EH (cell line): Measurements from ENCODE around the gene NAALAD2.
A peak's percentile ranks its signal among the peaks of the same experiment; 100 is the strongest.
"Not testable (repeated sequence)": the region's sequence is repeated elsewhere in the genome, so short reads cannot be mapped to it uniquely, and the experiment has no call there.

Experiments used
- DNase-seq: peaks from one replicate; pipeline ENCODE4 v3.0.0-alpha.2; 2015; ENCODE audit warnings: low read depth

Gene NAALAD2

DNA sequence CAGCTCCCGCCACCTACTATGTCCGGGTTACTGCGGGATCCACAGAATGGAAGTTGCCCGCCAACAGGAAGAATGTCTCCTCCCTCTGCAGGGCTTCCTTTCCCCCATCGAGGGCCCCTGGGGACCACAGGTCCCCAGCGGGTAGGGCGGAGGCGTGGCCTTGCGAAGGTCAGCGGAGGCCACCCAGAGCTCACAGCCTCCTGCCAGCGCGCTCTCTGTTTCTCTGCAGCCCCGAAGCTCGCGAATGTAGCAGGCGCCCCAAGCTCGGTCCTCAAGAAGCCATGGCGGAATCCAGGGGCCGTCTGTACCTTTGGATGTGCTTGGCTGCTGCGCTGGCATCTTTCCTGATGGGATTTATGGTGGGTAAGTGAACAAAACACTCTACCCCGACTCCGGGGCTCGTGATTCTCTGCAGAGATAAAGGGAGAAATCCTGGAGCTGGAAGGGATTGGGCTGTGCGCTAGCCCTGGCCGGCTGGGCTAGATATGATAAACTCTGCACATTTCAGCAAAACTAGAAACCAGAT is at the start of gene NAALAD2:
Gene NAALAD2, plus strand, starts transcription at position 186 of the 526 bp plus-strand sequence. Its CDS starts 96 bp downstream, at position 282.
- peak; percentile 27 for DNase-seq

GRCh38 chr11:90085650-90086049 is 48.8 kb upstream of the NAALAD2 start, which contains the start of gene UBTFL1:
Gene UBTFL1 (plus strand): TSS chr11:90085950. CDS start chr11:90085950, 0 bp downstream.
- DNase-seq: not testable (repeated sequence)

DNA sequence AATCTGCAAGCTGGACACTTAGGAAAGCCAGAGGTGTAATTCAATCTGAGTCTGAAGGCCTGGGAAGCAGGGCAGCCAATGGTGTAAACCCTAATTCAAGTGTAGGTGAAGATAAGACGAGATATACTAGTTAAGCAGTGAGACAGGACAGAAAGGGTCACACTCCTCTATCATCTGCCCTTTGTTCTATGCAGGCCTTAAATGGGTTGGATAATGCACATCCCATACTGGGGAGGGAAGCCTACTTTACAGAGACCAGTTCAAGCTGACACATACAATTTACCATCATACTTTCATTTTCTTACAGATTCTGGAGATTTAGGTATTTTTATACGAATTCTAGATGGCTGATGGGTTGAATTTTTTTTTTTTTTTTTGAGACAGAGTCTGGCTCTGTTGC is 45.7 kb upstream of the NAALAD2 start:
- not testable (repeated sequence) for DNase-seq

DNA sequence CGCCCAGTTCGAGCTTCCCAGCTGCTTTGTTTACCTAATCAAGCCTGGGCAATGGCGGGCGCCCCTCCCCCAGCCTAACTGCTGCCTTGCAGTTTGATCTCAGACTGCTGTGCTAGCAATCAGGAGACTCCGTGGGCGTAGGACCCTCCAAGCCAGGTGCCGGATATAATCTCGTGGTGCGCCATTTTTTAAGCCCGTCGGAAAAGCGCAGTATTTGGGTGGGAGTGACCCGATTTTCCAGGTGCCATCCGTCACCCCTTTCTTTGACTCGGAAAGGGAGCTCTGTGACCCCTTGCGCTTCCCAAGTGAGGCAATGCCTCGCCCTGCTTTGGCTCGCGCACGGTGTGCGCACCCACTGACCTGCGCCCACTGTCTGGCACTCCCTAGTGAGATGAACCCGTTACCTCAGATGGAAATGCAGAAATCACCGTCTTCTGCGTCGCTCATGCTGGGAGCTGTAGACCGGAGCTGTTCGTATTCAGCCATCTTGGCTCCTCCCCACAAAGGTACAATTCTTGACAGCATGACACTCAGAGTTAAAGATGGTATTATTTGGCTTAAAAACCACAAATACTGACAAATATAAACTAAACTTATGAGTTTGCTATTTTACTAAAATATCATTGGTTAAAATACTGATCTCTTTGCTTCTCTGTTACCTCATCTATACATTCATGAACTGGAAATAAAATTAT is 39.1 kb upstream of the NAALAD2 start:
- not testable (repeated sequence) for DNase-seq

DNA sequence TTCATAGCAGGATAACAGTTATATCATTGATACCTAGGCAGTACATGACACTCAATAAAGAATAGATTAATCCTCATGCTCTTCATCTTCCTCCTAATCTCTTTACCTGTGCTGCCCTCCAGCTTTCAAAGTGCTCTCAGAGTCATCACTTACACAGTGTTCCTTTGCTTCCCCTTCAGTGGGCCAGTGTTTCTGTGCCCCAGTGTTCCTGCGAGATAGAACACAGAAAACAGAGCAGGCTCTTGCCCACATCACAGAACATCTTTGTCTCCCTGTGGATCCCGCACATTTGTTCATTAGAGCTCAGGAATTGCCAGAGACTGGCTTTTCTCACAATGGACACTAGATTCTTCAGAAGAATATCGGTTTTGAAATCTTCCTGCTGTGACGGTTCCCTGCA is 36.2 kb upstream of the NAALAD2 start:
- not testable (repeated sequence) for DNase-seq

GRCh38 chr11:90100431-90100830 is 34.0 kb upstream of the NAALAD2 start:
- DNase-seq: no peak

GRCh38 chr11:90113541-90113940 is 20.9 kb upstream of the NAALAD2 start:
- DNase-seq: no peak

DNA sequence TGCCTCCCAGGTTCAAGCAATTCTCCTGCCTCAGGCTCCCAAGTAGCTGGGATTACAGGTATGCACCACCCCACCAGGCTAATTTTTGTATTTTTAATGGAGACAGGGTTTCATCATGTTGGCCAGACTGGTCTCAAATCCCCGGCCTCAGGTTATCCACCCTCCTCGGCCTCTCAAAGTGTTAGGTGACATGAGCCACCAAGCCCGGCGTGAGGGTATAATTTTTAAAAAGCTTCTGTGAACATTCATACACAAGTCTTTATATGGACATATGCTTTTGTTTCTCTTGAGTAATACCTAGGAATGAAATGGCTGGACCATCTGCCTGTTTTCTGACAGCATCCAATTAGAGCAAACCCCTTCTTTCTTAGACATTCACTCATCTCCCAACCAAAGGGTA is 14.3 kb upstream of the NAALAD2 start:
- no peak for DNase-seq

DNA sequence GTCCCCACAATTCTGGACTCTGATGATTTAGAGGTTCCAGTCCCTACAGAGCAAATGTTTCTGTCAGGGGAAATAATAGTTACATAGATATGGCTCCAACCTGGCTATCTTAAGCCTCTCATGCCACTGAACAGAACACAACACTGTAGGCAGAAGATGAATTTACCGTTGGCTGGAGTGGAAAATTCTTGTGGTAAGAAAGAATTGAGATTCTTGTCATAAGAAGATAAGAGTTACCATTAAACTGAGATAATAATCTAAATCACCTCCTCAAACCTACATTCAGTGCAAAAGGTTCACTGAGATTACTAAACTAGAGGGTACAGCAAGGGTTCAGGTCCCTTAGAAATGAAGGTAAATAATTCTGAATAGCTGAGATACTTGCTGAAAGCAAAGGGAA is 10.1 kb upstream of the NAALAD2 start:
- DNase-seq: no peak

DNA sequence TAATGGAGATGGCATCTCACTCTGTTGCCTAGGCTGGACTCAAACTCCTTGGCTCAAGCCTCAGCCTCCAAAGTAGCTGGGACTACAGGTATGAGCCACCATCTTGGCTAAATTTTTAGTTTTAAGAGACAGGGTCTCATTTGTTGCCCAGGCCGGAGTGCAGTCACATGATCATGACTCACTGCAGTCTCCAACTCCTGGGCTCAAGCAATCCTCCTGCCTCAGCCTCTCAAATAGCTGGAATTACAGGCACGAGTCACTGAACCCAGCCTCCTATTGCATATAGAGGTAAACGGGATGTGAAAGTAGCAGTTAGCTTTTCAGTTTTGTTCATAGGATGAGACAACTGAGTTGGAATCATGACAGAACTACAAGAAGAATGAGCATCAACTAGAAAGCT is 9.5 kb upstream of the NAALAD2 start:
- DNase-seq: no peak

DNA sequence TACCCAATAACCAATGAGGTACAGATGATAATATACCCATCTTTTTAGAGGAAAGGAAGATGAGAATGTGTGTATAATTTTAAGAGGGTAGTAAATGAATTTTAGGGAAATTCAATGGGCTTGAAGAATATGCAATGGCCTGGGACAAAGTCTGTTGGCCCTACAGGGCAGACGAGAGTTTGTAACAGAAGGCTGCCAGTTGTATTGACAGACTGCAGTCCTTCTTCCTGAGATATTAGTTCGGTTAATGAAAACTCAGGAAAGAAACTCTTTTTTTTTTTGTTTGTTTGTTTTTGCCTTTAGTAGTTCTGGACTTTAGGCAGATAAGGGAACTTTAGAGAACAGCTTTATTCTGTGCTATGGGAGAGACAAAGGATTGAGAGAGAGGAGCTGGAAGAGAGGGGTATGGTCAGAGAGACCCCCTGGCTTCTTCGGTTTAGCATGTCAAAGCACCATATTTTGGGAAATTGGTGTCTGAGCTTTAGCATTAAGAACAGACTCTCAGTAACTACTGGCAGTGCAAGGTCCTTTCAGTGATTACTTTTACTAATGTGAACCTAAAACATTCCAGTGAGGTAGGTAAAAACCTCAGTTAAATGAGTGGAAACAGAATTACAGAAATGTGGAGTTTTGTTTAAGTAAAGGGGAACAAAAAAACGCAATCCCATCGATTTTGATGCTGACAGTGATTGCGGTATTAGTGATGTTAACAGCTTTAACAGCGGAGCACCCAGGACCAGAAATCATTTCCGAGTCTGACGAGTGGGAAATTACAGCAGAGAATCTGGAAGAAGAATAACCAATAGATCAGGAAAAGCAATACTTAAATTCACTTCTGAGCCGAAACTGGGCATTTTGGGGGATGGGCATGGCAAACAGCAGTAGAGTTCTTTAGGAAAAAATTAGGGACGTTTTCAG is 644 bp upstream of the NAALAD2 start:
- DNase-seq: no peak

DNA sequence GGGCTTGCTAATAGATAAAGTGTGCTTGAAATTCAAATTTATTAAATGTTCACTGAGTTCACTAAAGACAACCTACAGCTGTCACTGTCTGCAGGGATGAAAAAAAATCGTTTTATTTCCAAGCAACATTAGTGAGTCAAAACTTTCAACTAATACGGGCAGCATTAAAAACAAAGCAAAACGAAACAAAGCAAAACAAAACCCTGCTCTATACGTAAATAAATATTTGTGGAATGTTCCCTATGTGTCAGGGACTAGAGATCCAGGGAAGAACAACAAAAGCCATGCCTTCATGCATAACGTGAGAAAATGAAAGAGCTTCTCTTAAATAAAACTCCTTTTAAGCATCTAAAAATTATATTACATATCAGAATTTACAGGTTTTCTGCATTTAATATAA is 553 bp downstream of the NAALAD2 start:
- DNase-seq: no peak

- DNase-seq: no peak
Measured at GRCh38 chr11:90148900-90149299, 14.4 kb downstream of the NAALAD2 start.

DNA sequence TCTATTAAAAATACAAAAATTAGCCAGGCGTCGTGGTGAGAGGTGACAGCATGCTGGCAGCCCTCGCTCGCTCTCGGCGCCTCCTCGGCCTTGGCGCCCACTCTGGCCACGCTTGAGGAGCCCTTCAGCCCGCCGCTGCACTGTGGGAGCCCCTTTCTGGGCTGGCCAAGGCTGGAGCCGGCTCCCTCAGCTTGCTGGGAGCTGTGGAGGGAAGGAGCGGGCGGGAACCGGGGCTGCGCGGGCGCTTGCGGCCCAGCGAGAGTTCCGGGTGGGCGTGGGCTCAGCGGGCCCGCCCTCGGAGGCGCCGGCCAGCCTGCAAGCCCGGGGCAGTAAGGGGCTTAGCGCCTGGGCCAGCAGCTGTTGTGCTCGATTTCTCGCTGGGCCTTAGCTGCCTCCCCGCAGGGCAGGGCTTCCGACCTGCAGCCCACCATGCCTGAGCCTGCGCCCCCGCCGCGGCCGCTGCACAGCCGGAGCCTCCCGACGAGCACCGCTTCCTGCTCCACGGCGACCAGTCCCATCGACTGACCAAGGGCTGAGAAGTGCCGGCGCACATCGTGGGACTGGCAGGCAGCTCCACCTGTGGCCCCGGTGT is 32.6 kb downstream of the NAALAD2 start:
- not testable (repeated sequence) for DNase-seq

DNA sequence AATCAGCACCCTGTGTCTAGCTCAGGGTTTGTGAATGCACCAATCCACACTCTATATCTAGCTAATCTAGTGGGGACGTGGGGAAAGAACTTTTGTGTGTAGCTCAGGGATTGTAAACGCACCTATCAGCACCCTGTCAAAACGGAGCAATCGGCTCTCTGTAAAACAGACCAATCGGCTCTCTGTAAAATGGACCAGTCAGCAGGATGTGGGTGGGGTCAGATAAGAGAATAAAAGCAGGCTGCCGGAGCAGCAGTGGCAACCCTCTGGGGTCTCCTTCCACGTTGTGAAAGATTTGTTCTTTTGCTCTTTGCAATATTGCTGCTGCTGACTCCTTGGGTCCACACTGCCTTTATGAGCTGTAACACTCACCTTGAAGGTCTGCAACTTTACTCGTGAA is 33.2 kb downstream of the NAALAD2 start:
- DNase-seq: not testable (repeated sequence)

GRCh38 chr11:90168571-90168970 is 34.1 kb downstream of the NAALAD2 start:
- DNase-seq: no peak

GRCh38 chr11:90171359-90171758 is 36.9 kb downstream of the NAALAD2 start:
- no peak for DNase-seq

GRCh38 chr11:90176069-90176468 is 41.6 kb downstream of the NAALAD2 start:
- DNase-seq: no peak

DNA sequence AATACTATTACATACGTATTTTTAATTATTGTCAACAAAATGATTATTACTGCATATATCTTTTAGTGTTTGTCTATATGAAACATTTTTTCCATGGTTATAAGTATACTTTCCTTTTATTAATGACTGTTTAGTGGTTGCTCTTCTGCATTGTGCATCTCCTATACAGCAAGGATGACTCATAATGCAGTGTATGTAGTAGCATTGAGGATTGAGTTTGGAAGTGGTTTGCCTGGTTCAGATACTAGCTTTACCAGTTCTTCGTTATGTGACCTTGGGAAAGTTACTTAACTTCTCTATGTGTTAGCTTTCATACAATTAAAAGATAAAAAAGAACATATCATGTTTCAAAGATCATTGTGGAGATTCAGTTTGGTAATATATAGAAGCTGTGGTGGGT is 44.3 kb downstream of the NAALAD2 start:
- no peak for DNase-seq

GRCh38 chr11:90179923-90180322 is 45.5 kb downstream of the NAALAD2 start:
- no peak for DNase-seq

DNA sequence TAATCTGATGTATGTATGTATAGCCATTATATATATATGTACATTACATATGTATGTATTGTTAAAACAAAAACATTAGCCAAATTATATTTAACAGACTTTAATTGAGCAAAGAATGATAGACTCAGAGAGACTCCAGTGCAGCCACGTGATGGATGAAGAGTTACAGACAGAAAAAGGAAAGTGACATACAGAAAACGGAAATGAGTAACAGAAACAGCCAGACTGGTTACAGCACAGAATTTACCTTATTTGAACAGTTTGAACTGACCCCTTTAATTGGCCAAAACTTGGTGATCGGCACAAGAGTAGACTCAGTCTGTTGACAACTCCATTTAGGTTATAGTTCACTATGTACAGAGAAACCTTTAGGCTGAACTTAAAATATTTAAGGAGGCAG is 53.4 kb downstream of the NAALAD2 start:
- DNase-seq: no peak

GRCh38 chr11:90189011-90189410 is 54.5 kb downstream of the NAALAD2 start:
- no peak for DNase-seq
